Fibroblast of the aortic adventitia (primary cell): ENCODE data around the gene MATCAP1. TPM values are rescaled to one million over a fixed set of nuclear protein-coding genes. Genes with fewer than 3 reads are reported as not detected.

ENCODE experiments used
- DNase-seq: peaks from one replicate; pipeline ENCODE4 v3.0.0-alpha.2; 2010; ENCODE audit warnings: low read depth
- H3K4me3 ChIP-seq: 2 replicates; pipeline ENCODE4 v1.5.1; 2011; ENCODE audit warnings: low read depth, mild to moderate bottlenecking, control low read depth, low read length, moderate library complexity
- total RNA-seq: library from RNA; depleted of rRNA; stranded (reverse); fragments of >200 nt; gene quantifications from 2 replicates; pipeline ENCODE4 v1.2.3, GENCODE V29; 2012; ENCODE audit warnings: low replicate concordance
- TF ChIP-seq, protein P1 (sequence below): IDR thresholded peaks from 2 replicates; pipeline ENCODE4 v1.5.1; 2011; ENCODE audit warnings: mild to moderate bottlenecking, low read length, control low read depth, inconsistent platforms; ENCODE audit not compliant: insufficient read depth

The MATCAP1 gene
- total RNA-seq, 1 donor: 9.9 TPM

- TF ChIP-seq, protein P1, sequence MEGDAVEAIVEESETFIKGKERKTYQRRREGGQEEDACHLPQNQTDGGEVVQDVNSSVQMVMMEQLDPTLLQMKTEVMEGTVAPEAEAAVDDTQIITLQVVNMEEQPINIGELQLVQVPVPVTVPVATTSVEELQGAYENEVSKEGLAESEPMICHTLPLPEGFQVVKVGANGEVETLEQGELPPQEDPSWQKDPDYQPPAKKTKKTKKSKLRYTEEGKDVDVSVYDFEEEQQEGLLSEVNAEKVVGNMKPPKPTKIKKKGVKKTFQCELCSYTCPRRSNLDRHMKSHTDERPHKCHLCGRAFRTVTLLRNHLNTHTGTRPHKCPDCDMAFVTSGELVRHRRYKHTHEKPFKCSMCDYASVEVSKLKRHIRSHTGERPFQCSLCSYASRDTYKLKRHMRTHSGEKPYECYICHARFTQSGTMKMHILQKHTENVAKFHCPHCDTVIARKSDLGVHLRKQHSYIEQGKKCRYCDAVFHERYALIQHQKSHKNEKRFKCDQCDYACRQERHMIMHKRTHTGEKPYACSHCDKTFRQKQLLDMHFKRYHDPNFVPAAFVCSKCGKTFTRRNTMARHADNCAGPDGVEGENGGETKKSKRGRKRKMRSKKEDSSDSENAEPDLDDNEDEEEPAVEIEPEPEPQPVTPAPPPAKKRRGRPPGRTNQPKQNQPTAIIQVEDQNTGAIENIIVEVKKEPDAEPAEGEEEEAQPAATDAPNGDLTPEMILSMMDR: peak; percentile 14
- peak; percentile 72 for DNase-seq
- H3K4me3 ChIP-seq: peak overlapping the region; percentile 55
These were observed 9.7 kb downstream of the MATCAP1 start for GRCh38 chr16:67173808-67174705.

GRCh38 chr16:67173323-67173722, 10.4 kb downstream of the MATCAP1 start:
- no peak for DNase-seq
- peak overlapping the region; percentile 55 for H3K4me3 ChIP-seq
- TF ChIP-seq, protein P1: no peak

GRCh38 chr16:67170949-67171649, 12.7 kb downstream of the MATCAP1 start:
- TF ChIP-seq, protein P1: no peak
- H3K4me3 ChIP-seq: peak overlapping the region; percentile 65
- peak; percentile 43 for DNase-seq

GRCh38 chr16:67170168-67170948, 13.4 kb downstream of the MATCAP1 start, which contains the start of gene NOL3:
Gene NOL3, plus strand, starts transcription at chr16:67170538.
- TF ChIP-seq, protein P1: no peak
- peak within 1 kb of the TSS; percentile 65 for H3K4me3 ChIP-seq
- DNase-seq: peak; percentile 85

DNA sequence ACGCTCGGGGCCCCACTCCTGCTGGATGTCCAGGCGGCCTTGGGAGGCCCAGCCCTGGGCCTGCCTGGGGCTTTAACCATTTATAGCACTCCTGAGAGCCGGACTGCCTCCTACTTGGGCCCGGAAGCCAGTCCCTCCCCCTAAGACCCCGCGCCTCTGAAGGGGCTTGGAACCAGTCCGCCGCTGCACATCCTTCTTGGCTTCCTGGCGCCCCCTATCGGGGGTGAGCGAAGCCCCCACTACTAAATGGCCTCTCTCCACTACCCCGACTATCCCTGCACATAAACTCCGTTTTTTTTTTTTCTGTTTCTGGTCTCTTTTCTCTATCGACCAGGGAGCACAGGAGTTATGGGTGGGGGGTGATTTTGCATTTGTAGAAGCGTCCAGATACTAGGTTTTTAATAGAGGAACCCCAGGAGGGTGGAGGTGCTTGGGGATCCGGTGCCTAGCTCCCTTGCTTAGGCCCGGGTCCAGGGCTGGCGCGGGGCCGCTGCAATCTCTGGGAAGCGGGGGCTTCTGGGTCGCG, 14.1 kb downstream of the MATCAP1 start:
- DNase-seq: no peak
- H3K4me3 ChIP-seq: peak overlapping the region; percentile 65
- TF ChIP-seq, protein P1: peak; percentile 67

- no peak for DNase-seq
- no peak overlapping the region for H3K4me3 ChIP-seq
- TF ChIP-seq, protein P1: no peak
These were observed 14.7 kb downstream of the MATCAP1 start for GRCh38 chr16:67169011-67169451.
